AG09319 (cell line): ENCODE measurements around the gene RHOF.
A peak's percentile ranks its signal among the peaks of the same experiment; 100 is the strongest.

Experiments
- DNase-seq: peaks from one replicate; pipeline ENCODE4 v3.0.0-alpha.2; 2010; ENCODE audit warnings: low read depth; ENCODE audit errors: extremely low read depth
- CTCF ChIP-seq: IDR thresholded peaks from 2 replicates; pipeline ENCODE4 v1.5.1; 2011; ENCODE audit warnings: low read depth, mild to moderate bottlenecking, inconsistent platforms, low read length, moderate library complexity

The RHOF gene

GRCh38 chr12:121781484-121781997 is 11.9 kb downstream of the RHOF start:
- no peak for TF ChIP-seq CTCF
- no peak for DNase-seq

DNA sequence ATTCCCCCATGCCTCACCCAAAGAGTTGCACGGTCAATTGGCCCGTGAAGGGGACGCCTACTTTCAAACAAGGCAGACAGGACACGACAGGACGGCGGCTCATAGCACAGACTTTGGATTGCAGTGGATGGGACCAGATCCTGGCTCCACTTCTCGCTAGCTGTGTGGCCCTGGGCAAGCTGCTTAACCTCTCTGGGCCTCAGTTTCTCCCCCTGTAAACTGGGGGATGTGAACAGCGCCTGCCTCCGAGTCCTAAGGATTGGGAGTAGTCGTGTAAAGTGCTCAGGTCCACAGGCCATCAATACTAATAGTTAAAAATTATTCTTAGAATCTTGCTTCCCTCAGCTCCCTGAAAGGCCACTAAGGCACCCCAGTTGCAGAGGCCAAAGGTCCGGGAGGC is 13.1 kb downstream of the RHOF start:
- TF ChIP-seq CTCF = no peak
- DNase-seq = no peak

DNA sequence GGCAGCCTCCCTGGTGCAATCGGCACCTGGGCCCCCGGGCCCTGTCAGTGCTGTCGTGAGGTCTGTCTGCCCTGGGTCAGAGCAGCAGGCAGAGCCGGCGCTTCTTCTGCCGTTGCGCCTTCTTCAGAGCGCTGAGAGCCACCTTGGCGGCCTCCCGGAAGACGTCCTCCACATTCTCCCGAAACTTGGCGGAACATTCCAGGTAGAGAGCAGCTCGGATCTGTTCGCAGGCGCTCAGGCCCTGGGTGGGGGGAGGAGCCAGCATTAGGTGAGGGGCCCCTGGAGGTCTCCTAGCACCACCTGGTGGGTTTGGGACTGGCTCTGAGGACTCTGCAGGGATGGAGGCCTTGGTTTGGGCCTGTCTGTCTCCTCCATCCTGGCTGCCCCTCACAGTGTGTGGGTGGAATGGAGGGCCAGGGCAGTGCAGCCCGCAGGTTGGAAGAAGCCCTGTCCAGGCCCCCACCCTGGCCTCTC is 14.0 kb downstream of the RHOF start:
- DNase-seq = no peak
- no peak for TF ChIP-seq CTCF

DNA sequence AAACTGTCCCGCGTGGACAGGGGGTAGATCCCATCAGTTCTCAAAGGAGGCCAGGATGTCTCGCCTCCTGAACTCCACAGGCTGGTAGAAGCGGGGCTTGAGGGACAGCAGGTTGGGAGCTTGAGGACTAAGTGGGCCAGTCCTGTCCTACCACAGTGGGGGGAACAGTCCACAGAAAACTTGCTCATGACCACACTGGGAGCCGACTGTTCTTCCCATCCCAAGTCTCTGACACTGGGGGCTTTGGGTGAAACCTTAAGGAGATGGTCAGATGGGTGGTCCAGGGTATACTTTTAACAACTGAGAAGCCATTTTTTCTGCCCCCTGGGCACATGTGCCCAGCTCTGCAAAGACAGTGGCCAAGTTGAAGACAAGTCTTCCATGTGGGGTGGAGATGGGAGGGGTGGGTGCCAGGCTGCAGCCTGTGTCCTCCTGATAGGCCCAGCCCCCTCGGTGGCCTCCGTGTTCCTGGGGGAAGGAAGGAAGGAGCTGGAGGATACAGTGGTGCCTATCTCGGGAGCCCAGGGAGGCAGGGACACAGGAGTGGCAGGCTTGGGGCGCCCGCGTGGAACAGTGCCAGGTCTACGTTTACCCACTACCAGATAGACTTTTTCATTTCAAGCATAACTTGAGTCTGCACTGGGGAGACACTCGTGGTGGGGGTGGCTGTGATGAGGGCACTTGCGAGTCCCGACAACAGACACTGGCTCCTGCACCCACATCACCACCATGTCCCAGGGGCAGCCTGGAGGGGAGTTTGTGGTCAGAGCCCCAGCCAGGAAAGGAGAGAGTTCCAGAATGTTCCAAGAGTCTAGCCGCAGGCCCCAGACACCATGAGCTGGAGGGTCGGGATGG is 14.7 kb downstream of the RHOF start:
- no peak for DNase-seq
- TF ChIP-seq CTCF = no peak

DNA sequence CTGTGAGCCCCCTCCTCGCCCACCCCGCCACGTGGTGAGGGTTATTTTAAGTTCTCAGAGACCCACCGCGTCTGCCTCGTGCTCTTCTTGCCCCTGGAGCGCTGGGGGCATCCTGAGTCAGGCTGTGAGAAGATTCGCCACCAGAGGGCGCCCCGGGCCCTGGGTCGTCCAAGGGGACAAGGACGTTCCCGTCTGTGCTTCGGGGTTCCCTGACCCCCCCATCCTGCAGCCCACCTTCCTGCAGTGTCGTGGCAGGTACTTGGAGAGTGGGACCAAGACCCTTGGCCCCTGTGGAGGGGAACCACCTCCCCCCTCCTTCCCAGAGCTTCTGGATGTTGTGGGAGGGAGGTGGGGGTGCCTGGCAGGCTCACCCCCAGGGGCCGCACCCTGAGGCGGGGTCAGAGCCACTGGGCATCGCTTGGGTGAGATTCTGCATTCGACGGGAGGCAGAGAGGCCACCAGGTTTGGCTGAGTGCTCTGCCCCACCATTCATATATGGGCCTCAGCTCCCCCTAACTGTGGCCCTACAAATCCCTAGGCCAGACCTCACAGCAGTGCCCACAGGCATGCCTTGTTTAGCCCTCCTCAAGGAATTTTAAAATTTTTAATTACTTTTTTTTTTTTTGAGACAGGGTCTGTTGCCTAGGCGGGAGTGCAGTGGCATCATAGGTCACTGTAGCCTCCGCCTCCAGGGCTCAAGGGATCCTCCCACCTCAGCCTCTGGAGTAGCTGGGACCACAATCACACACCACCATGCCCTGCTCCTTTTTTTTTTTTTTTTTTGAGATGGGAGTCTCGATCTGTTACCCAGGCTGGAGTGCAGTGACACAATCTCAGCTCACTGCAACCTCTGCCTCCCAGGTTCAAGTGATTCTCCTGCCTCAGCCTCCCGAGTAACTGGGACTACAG is 17.0 kb downstream of the RHOF start:
- no peak for DNase-seq
- peak; percentile 91 for TF ChIP-seq CTCF

DNA sequence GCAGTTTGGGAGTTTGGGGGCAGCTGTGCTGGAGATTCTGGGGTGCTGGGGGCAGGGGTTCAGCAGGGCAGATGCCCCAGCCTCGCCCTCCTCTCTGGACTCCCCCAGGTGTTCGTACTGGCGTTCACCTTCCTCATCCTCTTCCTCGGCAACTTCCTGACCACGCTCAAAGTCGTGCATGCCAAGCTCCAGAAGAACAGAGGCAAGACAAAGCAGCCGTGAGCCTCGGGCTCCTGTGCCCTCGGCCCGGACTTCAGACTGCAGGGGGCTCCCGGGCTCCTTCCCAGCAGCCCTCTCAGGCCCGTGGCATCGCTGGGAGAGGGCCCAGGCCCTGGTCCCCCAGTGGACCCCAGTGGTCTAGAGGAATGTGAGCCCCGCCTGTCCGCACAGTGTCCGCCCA is 18.0 kb downstream of the RHOF start:
- no peak for DNase-seq
- TF ChIP-seq CTCF = no peak
